HCT116 (cell line): ENCODE measurements around the gene LPCAT2.

Source experiments
- CEBPB ChIP-seq: IDR thresholded peaks from 2 replicates; pipeline ENCODE4 v1.6.1; 2012; ENCODE audit warnings: low read depth
- ELF1 ChIP-seq: IDR thresholded peaks from 2 replicates; pipeline ENCODE4 v1.6.1; 2012; ENCODE audit warnings: low read depth, borderline replicate concordance
- EZH2 ChIP-seq: fragments of 200-600 bp; sonication (generic); IDR thresholded peaks from 2 replicates; pipeline ENCODE4 v1.6.1; 2017; ENCODE audit warnings: antibody characterized with exemption, mixed run types
- EZH2phosphoT487 ChIP-seq: fragments of 200-600 bp; IDR thresholded peaks from 2 replicates; pipeline ENCODE4 v1.6.1; 2018; ENCODE audit warnings: antibody characterized with exemption, borderline replicate concordance
- POLR2A ChIP-seq: IDR thresholded peaks from 2 replicates; pipeline ENCODE4 v1.7.0; 2011; ENCODE audit warnings: borderline replicate concordance; ENCODE audit not compliant: insufficient read depth, insufficient read length; ENCODE audit errors: extremely low read depth
- POLR2AphosphoS5 ChIP-seq: IDR thresholded peaks from 2 replicates; pipeline ENCODE4 v1.6.1; 2011; ENCODE audit warnings: mild to moderate bottlenecking, low read depth, low read length, moderate library complexity
- SP1 ChIP-seq: IDR thresholded peaks from 2 replicates; pipeline ENCODE4 v1.6.1; 2012; ENCODE audit warnings: low read depth
- SRF ChIP-seq: IDR thresholded peaks from 2 replicates; pipeline ENCODE4 v1.6.1; 2012; ENCODE audit warnings: low read depth
- TCF7L2 ChIP-seq: IDR thresholded peaks from 2 replicates; pipeline ENCODE4 v1.7.0; 2011; ENCODE audit warnings: borderline replicate concordance, inconsistent platforms; ENCODE audit not compliant: insufficient read depth, insufficient read length; ENCODE audit errors: extremely low read depth
- YY1 ChIP-seq: IDR thresholded peaks from 2 replicates; pipeline ENCODE4 v1.6.1; 2011; ENCODE audit warnings: low read length, low read depth, moderate library complexity, mild to moderate bottlenecking; ENCODE audit not compliant: insufficient replicate concordance; ENCODE audit errors: extremely low read depth
- ZNF274 ChIP-seq: fragments of 200-500 bp; sonication (Bioruptor generic); IDR thresholded peaks from 2 replicates; pipeline ENCODE4 v1.6.1; 2014; ENCODE audit warnings: mild to moderate bottlenecking, low read depth, low read length, inconsistent platforms
- TF ChIP-seq, protein P1 (sequence below), 3 experiments: fragments of 200-600 bp in 1 of 3; sonication (generic) in 1 of 3; IDR thresholded peaks in 2 of 3; conservative IDR thresholded peaks in 1 of 3; 2 replicates each; pipeline ENCODE4 v1.5.1; 2012 to 2017; ENCODE audit warnings: low read depth in 2 of 3, low read length in 2 of 3, antibody characterized with exemption in 1 of 3, borderline replicate concordance in 1 of 3, control low read depth in 1 of 3, mild to moderate bottlenecking in 1 of 3, mixed read lengths in 1 of 3, mixed run types in 1 of 3, moderate library complexity in 1 of 3; ENCODE audit not compliant: insufficient read depth in 1 of 3
- TF ChIP-seq, protein P2 (sequence below): IDR thresholded peaks from 2 replicates; pipeline ENCODE4 v1.6.1; 2012; ENCODE audit warnings: low read depth

DNA sequence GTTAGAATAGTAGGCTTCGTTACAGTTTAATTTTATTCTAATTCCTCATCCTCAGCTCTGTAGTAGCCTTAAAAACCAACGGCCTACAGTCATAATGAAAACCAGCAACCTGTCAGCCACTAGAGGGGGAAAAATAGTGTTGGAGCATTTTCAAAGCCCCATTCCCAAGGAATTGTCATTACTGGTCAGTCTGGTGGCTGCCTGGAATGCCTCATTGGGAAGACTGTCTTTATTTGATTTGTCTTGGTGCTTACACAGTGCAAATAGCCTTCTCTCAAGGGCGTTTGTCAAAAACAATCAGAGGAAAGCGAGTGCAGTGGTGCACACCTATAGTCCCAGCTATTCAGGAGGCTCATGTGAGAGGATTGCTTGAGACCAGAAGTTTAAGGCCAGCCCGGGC lies 4.7 kb downstream of the LPCAT2 start:
- TF ChIP-seq, protein P1, sequence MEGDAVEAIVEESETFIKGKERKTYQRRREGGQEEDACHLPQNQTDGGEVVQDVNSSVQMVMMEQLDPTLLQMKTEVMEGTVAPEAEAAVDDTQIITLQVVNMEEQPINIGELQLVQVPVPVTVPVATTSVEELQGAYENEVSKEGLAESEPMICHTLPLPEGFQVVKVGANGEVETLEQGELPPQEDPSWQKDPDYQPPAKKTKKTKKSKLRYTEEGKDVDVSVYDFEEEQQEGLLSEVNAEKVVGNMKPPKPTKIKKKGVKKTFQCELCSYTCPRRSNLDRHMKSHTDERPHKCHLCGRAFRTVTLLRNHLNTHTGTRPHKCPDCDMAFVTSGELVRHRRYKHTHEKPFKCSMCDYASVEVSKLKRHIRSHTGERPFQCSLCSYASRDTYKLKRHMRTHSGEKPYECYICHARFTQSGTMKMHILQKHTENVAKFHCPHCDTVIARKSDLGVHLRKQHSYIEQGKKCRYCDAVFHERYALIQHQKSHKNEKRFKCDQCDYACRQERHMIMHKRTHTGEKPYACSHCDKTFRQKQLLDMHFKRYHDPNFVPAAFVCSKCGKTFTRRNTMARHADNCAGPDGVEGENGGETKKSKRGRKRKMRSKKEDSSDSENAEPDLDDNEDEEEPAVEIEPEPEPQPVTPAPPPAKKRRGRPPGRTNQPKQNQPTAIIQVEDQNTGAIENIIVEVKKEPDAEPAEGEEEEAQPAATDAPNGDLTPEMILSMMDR (IDR thresholded peaks at IDR 0.05 in 2 of 3, conservative IDR thresholded peaks at IDR 0.05 in 1 of 3; ENCODE audit: borderline replicate concordance in 1 of 3, insufficient read depth in 1 of 3, low read depth in 2 of 3, low read length in 2 of 3), result peak in 1 of 3 experiments; percentile 30; a peak in 2 of 6 replicates
- no peak for TF ChIP-seq POLR2A
- TF ChIP-seq, protein P2, sequence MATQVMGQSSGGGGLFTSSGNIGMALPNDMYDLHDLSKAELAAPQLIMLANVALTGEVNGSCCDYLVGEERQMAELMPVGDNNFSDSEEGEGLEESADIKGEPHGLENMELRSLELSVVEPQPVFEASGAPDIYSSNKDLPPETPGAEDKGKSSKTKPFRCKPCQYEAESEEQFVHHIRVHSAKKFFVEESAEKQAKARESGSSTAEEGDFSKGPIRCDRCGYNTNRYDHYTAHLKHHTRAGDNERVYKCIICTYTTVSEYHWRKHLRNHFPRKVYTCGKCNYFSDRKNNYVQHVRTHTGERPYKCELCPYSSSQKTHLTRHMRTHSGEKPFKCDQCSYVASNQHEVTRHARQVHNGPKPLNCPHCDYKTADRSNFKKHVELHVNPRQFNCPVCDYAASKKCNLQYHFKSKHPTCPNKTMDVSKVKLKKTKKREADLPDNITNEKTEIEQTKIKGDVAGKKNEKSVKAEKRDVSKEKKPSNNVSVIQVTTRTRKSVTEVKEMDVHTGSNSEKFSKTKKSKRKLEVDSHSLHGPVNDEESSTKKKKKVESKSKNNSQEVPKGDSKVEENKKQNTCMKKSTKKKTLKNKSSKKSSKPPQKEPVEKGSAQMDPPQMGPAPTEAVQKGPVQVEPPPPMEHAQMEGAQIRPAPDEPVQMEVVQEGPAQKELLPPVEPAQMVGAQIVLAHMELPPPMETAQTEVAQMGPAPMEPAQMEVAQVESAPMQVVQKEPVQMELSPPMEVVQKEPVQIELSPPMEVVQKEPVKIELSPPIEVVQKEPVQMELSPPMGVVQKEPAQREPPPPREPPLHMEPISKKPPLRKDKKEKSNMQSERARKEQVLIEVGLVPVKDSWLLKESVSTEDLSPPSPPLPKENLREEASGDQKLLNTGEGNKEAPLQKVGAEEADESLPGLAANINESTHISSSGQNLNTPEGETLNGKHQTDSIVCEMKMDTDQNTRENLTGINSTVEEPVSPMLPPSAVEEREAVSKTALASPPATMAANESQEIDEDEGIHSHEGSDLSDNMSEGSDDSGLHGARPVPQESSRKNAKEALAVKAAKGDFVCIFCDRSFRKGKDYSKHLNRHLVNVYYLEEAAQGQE, result no peak
- TF ChIP-seq EZH2, result no peak
- no peak for TF ChIP-seq EZH2phosphoT487
- TF ChIP-seq YY1, result no peak
- no peak for TF ChIP-seq ZNF274
- no peak for TF ChIP-seq POLR2AphosphoS5
- TF ChIP-seq SP1, result no peak
- TF ChIP-seq ELF1, result no peak
- TF ChIP-seq TCF7L2, result no peak
- no peak for TF ChIP-seq CEBPB
- no peak for TF ChIP-seq SRF
